ENCODE data around the gene KLRF2. TPM values are rescaled to one million over a fixed set of nuclear protein-coding genes. Genes with fewer than 3 reads are reported as not detected.

The KLRF2 gene
- total RNA-seq, 1 donor from 2014 or later, result not detected

- Mint-ChIP-seq H3K27me3 (ENCODE audit: low read depth, unreplicated experiment) (no peaks in the 10 kb centered on the region), H3K9me3 (ENCODE audit: unreplicated experiment) (no peaks in the 10 kb centered on the region), H3K4me3 (ENCODE audit: unreplicated experiment) (no peak overlapping the region), H3K27ac (ENCODE audit: unreplicated experiment) (no peak overlapping the region), H3K36me3 (ENCODE audit: low read depth, unreplicated experiment) (no peaks in the 10 kb centered on the region), H3K4me1 (ENCODE audit: low read depth, unreplicated experiment) (no peaks in the 10 kb centered on the region)
- Histone ChIP-seq H3K4me2 (ENCODE audit: low read length) (no peak overlapping the region), H3K27me3 (ENCODE audit: insufficient read depth, low read length) (no peaks in the 10 kb centered on the region), H3K4me3 (ENCODE audit: insufficient read depth, low read depth, low read length) (no peak overlapping the region), H3K9ac (ENCODE audit: low read length) (no peak overlapping the region), H3K36me3 (ENCODE audit: insufficient read depth, low read length) (no peaks in the 10 kb centered on the region), H3K27ac (ENCODE audit: low read depth, low read length) (no peak overlapping the region), H4K20me1 (ENCODE audit: insufficient read depth, low read length) (no peaks in the 10 kb centered on the region), H3K4me1 (ENCODE audit: insufficient read depth, low read length) (no peaks in the 10 kb centered on the region), H3K79me2 (ENCODE audit: insufficient read depth, low read length) (no peaks in the 10 kb centered on the region), H2AFZ (ENCODE audit: low read depth, low read length) (no peak overlapping the region), H3K9me3 (ENCODE audit: insufficient read depth, low read depth, low read length) (no peaks in the 10 kb centered on the region)
- no peak for FAIRE-seq
- no peak for TF ChIP-seq EZH2 (IDR thresholded peaks at IDR 0.05; ENCODE audit: insufficient read depth, low read length)
- no peak for DNase-seq (ENCODE audit: low read depth)
These were observed 7.5 kb downstream of the KLRF2 start for GRCh38 chr12:9888665-9889273.

GRCh38 chr12:9895215-9895971 is 14.1 kb downstream of the KLRF2 start:
- FAIRE-seq (no peak), DNase-seq (ENCODE audit: low read depth) (no peak)
- H3K4me3 ChIP-seq (ENCODE audit: insufficient read depth, low read depth, low read length), result no peak overlapping the region
- no peaks in the 10 kb centered on the region for H4K20me1 ChIP-seq (ENCODE audit: insufficient read depth, low read length)
- no peaks in the 10 kb centered on the region for H3K27me3 Mint-ChIP-seq (ENCODE audit: low read depth, unreplicated experiment)
- no peaks in the 10 kb centered on the region for H3K9me3 Mint-ChIP-seq (ENCODE audit: unreplicated experiment)
- H2AFZ ChIP-seq (ENCODE audit: low read depth, low read length), result no peak overlapping the region
- TF ChIP-seq EZH2 (IDR thresholded peaks at IDR 0.05; ENCODE audit: insufficient read depth, low read length), result no peak
- TF ChIP-seq CTCF (IDR thresholded peaks at IDR 0.05; ENCODE audit: insufficient read depth, low read depth, low read length), result no peak
- no peak overlapping the region for H3K4me3 Mint-ChIP-seq (ENCODE audit: unreplicated experiment)
- no peak overlapping the region for H3K9ac ChIP-seq (ENCODE audit: low read length)
- H3K9me3 ChIP-seq (ENCODE audit: insufficient read depth, low read depth, low read length), result no peaks in the 10 kb centered on the region
- H3K4me2 ChIP-seq (ENCODE audit: low read length), result no peak overlapping the region
- no peaks in the 10 kb centered on the region for H3K27me3 ChIP-seq (ENCODE audit: insufficient read depth, low read length)
- no peaks in the 10 kb centered on the region for H3K79me2 ChIP-seq (ENCODE audit: insufficient read depth, low read length)
- no peaks in the 10 kb centered on the region for H3K36me3 ChIP-seq (ENCODE audit: insufficient read depth, low read length)
- H3K27ac ChIP-seq (ENCODE audit: low read depth, low read length), result no peak overlapping the region
- H3K36me3 Mint-ChIP-seq (ENCODE audit: low read depth, unreplicated experiment), result no peaks in the 10 kb centered on the region
- H3K27ac Mint-ChIP-seq (ENCODE audit: unreplicated experiment), result no peak overlapping the region
- H3K4me1 ChIP-seq (ENCODE audit: insufficient read depth, low read length), result no peaks in the 10 kb centered on the region
- H3K4me1 Mint-ChIP-seq (ENCODE audit: low read depth, unreplicated experiment), result no peaks in the 10 kb centered on the region

DNA sequence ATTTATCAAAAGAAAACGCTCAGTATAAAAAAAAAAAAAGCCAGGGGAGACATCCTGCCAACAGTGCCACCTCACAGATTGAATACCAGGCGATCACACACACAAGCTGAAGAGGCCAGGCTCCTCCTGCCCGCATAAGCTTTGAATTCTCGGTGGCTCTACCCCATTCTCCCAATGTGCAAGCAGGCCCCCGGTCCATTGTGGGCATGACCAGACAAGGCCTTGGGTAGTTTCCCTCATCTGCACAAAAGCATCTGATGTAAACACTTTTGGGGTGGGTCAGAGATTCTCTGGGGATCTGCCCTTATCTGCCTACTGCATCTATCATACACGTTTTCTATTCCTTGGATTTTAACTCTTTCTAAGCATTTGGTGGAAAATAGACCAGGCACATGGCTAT is 16.2 kb downstream of the KLRF2 start:
- no peaks in the 10 kb centered on the region for H4K20me1 ChIP-seq (ENCODE audit: insufficient read depth, low read length)
- no peaks in the 10 kb centered on the region for H3K27me3 Mint-ChIP-seq (ENCODE audit: low read depth, unreplicated experiment)
- no peaks in the 10 kb centered on the region for H3K9me3 ChIP-seq (ENCODE audit: insufficient read depth, low read depth, low read length)
- H3K27ac Mint-ChIP-seq (ENCODE audit: unreplicated experiment), result no peak overlapping the region
- TF ChIP-seq CTCF (IDR thresholded peaks at IDR 0.05; ENCODE audit: insufficient read depth, low read depth, low read length) (no peak), EZH2 (IDR thresholded peaks at IDR 0.05; ENCODE audit: insufficient read depth, low read length) (no peak)
- FAIRE-seq (no peak), DNase-seq (ENCODE audit: low read depth) (no peak)
- no peak overlapping the region for H3K4me3 ChIP-seq (ENCODE audit: insufficient read depth, low read depth, low read length)
- H3K4me1 ChIP-seq (ENCODE audit: insufficient read depth, low read length), result no peaks in the 10 kb centered on the region
- H3K36me3 Mint-ChIP-seq (ENCODE audit: low read depth, unreplicated experiment), result no peaks in the 10 kb centered on the region
- no peak overlapping the region for H3K27ac ChIP-seq (ENCODE audit: low read depth, low read length)
- no peak overlapping the region for H3K4me3 Mint-ChIP-seq (ENCODE audit: unreplicated experiment)
- no peak overlapping the region for H3K9ac ChIP-seq (ENCODE audit: low read length)
- H3K4me2 ChIP-seq (ENCODE audit: low read length), result no peak overlapping the region
- H3K27me3 ChIP-seq (ENCODE audit: insufficient read depth, low read length), result no peaks in the 10 kb centered on the region
- H3K79me2 ChIP-seq (ENCODE audit: insufficient read depth, low read length), result no peaks in the 10 kb centered on the region
- no peak overlapping the region for H2AFZ ChIP-seq (ENCODE audit: low read depth, low read length)
- no peaks in the 10 kb centered on the region for H3K36me3 ChIP-seq (ENCODE audit: insufficient read depth, low read length)
- no peaks in the 10 kb centered on the region for H3K4me1 Mint-ChIP-seq (ENCODE audit: low read depth, unreplicated experiment)
- H3K9me3 Mint-ChIP-seq (ENCODE audit: unreplicated experiment), result no peaks in the 10 kb centered on the region
